ENCODE data around the gene COBLL1.

GRCh38 chr2:164766216-164766953 is 75.2 kb downstream of the COBLL1 start:
- no peak for TF ChIP-seq POLR2A (IDR thresholded peaks at IDR 0.05; ENCODE audit: low read depth, low read length)
- no peak for TF ChIP-seq POLR2AphosphoS5 (IDR thresholded peaks at IDR 0.05; ENCODE audit: low read depth, low read length)
